SK-MEL-5 (cell line): Measurements from ENCODE around the gene PLCL2. TPM values are rescaled to one million over a fixed set of nuclear protein-coding genes. Genes with fewer than 3 reads are reported as not detected.

Experiments used
- DNase-seq: peaks from one replicate; pipeline ENCODE4 v3.0.0-alpha.2; 2016; ENCODE audit warnings: low read depth, low spot score
- in situ Hi-C: cut with HindIII; loops from 2 replicates; pipeline ENCODE4 v1.10.0; 2016; ENCODE audit warnings: low sequenced_read_pairs, high pct_unique_total_duplicates, low pct_unique_long_range_greater_than_20kb
- total RNA-seq: library from RNA; depleted of rRNA; stranded (reverse); fragments of >200 nt; shearing (Covaris generic); gene quantifications from 2 replicates; pipeline ENCODE4 v1.2.3, GENCODE V29; 2014

PLCL2 gene
- total RNA-seq, 1 experiment from 2014 or later = 4.4 TPM

- in situ Hi-C loops = no loop called here
- DNase-seq = no peak
Observed at GRCh38 chr3:17129556-17129955, 244.8 kb downstream of the PLCL2 start.

GRCh38 chr3:17130956-17131355, 246.2 kb downstream of the PLCL2 start:
- in situ Hi-C loops = no loop called here
- DNase-seq = no peak

DNA sequence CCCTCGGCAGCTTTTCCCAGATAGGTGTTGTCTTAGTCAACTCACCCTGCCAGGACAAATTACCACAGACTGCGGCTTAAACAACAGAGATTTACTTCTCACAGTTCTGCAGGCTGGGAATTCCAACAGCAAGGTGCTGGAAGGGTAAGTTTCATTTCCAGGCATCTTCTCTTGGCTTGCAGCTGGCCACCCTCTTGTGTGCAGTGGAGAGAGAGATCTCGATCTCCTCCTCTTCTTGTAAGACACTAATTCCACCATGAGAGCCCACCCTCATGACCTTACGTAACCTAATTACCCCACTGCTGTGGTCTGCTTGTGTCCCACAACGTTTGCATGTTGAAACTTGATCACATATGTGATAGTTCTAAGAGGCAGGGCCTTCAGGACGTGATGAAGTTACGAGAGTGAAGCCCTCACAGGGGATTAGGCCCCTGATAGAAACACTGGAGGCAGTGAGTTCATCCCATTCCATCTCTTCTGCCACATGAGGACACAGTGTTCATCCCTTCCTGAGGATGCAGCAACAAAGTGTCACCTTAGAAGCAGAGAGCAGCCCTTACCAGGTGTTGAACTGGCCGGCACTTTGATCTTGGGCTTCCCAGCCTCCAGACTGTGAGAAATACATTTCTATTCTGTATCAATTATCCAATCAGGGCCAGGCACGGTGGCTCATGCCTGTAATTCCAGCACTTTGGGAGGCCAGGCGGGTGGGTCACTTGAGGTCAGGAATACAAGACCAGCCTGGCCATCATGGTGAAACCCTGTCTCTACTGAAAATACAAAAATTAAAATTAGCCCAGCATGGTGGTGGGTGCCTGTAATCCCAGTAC, 247.7 kb downstream of the PLCL2 start:
- in situ Hi-C loops = no loop called here
- DNase-seq = no peak

- in situ Hi-C loops = no loop called here
- no peak for DNase-seq
Observed at GRCh38 chr3:17133632-17134545, 249.1 kb downstream of the PLCL2 start.

GRCh38 chr3:17135696-17136095, 250.9 kb downstream of the PLCL2 start:
- in situ Hi-C loops = no loop called here
- DNase-seq = no peak

GRCh38 chr3:17136136-17136721, 251.5 kb downstream of the PLCL2 start:
- in situ Hi-C loops = no loop called here
- no peak for DNase-seq

GRCh38 chr3:17137321-17137826, 252.6 kb downstream of the PLCL2 start:
- in situ Hi-C loops = no loop called here
- DNase-seq = no peak

DNA sequence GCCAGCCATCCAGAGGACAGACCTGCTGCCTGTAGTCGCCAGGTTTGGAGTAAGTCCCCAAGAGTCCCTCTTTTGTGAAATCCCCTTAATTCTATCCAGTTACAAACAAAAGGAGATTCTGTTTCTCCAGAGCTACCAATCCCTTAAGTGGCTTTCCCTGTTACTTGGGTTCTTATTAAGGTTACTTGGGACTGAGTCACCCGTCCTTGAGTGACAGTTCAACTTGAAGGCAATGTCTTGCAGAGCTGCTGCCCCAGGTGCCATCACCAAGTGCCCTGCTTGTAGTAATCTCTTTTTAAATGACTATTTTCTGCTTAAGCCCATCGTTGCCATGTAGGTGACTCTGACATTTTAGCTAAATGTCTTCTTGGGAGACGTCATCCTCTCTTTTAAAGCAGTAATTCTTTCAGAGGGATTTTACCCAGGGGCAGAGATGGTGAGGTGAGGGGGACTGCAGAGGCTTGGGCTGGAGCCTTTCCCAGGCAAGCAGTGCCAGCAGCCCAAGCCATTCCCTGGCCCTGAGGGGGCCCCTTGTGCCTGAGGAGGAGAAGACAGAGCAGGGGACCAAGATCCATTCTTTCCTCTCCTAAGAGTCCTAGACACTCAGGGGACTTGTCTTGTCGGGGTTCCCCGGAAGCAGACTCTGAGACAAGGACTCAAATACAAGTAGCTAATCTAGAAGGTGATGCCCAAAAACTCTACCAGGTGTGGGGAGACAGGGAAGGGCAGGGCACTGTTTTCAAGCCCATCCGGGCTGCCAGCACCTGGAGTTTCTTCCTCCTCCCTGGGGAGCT, 253.7 kb downstream of the PLCL2 start:
- no peak for DNase-seq
- in situ Hi-C loops = no loop called here
